Fibroblast of the conjunctiva (primary cell): ENCODE measurements around the gene SAP30.
A peak's percentile ranks its signal among the peaks of the same experiment; 100 is the strongest.

Source experiments
- DNase-seq: peaks from one replicate; pipeline ENCODE4 v3.0.0-alpha.2; 2010; ENCODE audit warnings: low read depth

The SAP30 gene, protein sequence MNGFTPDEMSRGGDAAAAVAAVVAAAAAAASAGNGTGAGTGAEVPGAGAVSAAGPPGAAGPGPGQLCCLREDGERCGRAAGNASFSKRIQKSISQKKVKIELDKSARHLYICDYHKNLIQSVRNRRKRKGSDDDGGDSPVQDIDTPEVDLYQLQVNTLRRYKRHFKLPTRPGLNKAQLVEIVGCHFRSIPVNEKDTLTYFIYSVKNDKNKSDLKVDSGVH

GRCh38 chr4:173370477-173371291 is at the start of gene SAP30:
TSS of gene SAP30 (plus strand) at chr4:173370954. CDS start at chr4:173371183, 229 bp downstream.
- peak; percentile 98 for DNase-seq

DNA sequence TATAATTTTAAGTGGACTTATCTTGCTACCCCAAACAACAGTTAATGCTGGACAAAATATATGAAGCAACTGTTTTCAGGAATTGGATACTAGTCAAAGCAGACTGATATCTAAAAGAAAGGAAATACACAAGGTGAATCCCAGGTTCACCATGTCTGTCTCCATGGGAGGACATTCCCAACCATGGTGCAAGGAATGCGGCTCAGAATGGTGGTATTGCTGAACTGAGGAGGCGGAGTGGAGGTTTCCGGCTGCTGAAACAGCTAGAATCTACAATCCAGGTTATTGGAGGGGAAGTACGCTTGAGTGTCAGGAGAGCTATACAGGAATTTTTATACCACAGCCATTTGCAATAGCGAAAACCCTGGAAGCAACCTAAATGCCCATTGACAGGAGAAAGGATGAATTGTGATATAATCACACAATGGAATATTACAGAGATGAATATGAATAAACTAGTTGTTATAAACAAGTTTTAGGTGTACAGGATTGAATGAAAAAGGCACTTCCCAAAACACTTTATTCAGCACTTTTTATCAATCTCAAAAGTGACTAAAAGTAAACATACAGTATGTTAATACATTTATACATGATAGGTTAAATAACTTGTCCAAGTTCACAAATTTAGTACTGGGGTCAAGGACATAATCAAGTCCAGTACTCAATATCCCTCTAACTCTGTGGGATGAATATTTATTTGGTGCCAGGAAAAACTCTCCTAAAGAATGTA is 45.6 kb upstream of the SAP30 start:
- DNase-seq, result no peak

DNA sequence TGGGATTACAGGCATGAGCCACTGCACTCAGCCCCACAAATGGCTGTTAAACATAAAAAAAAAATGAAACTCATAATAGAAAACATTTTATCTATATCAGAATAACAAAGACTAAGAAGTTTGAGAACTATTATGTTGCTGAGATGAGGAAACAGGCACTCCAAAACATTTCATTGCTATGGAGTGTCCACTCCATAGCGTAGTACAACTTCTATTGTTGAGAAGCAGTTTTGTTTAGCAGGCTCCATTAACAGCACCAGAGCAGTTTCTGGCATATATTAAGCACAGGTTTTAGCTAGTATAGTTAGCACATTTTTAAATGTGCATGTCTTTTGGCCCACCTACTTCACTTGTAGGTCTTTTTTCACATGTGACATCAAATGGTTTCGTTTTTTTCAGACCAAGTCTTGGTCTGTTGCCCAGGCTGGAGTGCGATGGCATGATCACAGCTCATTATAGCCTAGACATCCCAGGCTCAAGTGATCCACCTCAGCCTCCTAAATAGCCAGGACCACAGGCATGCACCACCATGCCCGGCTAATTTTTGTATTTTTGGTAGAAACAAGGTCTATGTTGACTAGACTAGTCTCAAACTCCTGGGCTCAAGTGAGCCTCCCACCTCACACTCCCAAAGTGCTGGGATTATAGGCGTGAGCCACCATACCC is 42.4 kb upstream of the SAP30 start:
- DNase-seq, result no peak

- no peak for DNase-seq
These were observed 40.2 kb upstream of the SAP30 start for GRCh38 chr4:173330590-173330989.

DNA sequence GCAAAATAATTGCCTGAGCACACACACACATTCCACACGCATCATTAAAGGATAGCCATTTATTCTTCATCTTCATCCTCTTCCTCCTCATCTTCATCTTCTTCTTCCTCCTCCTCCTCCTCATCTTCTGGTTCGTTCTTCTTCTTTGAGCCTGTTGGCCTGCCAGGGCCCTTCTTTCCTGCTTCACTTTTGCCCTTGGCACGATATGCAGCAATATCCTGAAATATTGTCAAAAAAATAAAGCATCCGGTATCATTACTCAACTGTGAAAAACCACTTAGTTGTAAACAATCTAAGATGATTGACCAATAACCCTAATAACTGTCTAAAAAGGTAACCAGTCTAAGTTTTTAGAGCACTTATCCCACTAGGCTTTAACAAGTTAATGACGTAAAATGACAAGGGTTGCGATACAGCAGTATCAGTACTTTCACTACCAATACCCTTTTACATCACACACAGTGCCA is 38.7 kb upstream of the SAP30 start:
- no peak for DNase-seq

GRCh38 chr4:173332963-173333657 is 37.6 kb upstream of the SAP30 start:
- DNase-seq, result no peak

GRCh38 chr4:173333658-173334084 is 37.1 kb upstream of the SAP30 start:
- DNase-seq, result no peak

GRCh38 chr4:173334085-173334890 is 36.5 kb upstream of the SAP30 start, which contains the start of gene HMGB2:
TSS of gene HMGB2 (minus strand) at chr4:173334358. CDS start at chr4:173333649, 709 bp downstream.
- peak; percentile 100 for DNase-seq

DNA sequence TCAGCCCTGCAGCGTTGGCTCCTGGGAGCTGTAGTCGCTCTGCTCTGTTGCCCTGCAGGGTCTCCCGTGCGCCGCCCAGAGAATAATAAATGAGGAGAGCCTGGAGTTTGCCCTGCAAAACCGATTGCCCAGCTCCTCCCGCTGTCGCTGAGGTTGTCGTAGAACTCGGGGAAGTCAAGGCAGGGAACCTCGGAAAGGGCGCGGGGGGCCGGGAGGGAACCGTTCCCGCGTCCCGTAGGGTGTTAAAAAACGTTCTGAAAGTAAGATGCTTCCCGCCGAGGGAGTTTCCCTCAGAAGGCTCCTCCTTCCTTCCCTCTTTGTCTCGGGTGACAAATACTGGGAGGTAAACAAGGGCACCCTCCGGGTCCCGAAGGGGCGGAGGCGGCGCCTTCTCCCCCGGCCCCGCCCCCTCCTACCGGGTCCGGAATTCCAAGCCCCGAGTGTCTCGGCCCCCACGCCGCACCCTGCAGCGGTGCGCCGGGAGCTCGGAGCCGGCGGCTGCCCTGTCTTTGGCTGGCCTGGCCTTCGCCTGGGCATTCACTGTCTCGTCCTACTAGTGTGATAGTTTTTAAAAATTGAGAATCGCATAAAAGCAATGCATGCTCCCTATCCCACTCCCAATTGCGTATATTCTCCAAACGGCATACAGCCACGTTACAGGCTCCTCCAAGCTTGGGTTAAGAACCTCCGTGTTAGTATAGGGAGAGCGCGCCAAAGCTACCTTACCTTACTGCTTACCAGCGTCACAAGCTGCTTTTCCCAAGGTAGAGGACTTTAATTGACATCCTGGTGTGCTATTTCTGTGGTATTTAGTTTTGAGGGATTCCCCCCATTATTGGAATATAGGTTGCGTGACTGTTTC is 35.6 kb upstream of the SAP30 start:
- peak; percentile 80 for DNase-seq

DNA sequence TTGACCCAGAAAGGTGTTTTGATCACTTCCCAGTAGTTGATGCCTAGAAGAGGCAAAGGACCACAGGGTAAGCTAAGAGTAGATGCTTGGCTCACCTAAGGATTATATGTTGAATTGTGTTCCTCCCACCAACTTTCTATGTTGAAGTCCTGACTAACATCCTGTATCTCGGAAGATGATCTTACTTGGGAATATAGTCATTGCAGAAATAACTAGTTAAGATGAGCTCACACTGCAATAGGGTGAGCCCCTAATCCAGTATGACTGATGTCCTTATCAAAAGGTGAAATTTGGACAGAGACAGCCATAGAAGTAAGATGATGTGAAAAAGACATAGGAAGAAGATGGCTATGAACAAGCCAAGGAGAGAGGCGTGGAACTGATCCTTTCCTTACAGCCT is 33.3 kb upstream of the SAP30 start:
- DNase-seq, result no peak

GRCh38 chr4:173343832-173344397 is 26.8 kb upstream of the SAP30 start:
- DNase-seq, result no peak

- DNase-seq, result no peak
These were observed 25.1 kb upstream of the SAP30 start for GRCh38 chr4:173345648-173346047.

- DNase-seq, result no peak
These were observed 24.7 kb upstream of the SAP30 start for GRCh38 chr4:173346074-173346473.

DNA sequence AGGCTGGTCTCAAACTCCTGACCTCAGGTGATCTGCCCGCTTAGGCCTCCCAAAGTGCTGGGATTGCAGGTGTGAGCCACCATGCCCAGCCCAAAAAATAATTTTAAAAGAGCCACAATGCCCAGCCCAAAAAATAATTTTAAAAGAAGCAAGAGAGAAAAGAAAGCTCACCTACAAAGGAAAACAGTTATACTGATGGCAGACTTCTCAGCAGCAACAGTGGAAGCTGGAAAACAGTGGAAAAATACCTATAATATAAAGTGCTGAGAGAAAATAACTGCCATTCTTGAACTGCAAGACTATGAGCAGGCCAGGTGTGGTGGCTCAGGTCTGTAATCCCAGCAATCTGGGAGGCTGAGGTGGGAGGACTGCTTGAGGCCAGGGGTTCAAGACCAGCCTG is 23.3 kb upstream of the SAP30 start:
- DNase-seq, result no peak

DNA sequence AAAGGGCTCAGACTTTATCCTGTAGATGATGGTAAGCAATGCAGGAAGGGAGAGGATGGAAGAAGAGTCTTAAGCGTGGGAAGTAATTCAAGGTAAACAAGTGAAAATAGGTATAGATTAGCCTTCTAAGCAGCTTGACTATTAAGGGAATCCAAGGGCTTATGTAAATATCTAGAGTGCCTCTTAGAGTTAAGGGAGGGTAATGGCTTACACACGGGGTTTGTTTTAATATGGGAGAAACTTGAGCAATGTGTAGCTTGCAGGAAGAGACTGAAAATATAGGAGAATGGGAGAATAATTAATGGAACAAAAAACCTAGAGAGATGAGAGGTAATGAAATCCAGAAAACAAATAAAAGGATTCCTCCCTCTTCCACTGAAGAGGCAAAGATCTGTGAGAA is 12.8 kb upstream of the SAP30 start:
- no peak for DNase-seq

GRCh38 chr4:173360587-173361221 is 10.1 kb upstream of the SAP30 start:
- DNase-seq, result no peak

GRCh38 chr4:173362666-173363065 is 8.1 kb upstream of the SAP30 start:
- no peak for DNase-seq

- no peak for DNase-seq
These were observed 5.3 kb upstream of the SAP30 start for GRCh38 chr4:173365359-173365996.
